ENCODE results near the gene GDI2. TPM values are rescaled to one million over a fixed set of nuclear protein-coding genes. Genes with fewer than 3 reads are reported as not detected.
A peak's percentile ranks its signal among the peaks of the same experiment; 100 is the strongest.

Gene GDI2
- total and polyA plus RNA-seq, 2 of the 13 experiments (the other 11 are each of a cell fraction or from before 2014, with no cell fraction given): 153 to 477 TPM

DNA sequence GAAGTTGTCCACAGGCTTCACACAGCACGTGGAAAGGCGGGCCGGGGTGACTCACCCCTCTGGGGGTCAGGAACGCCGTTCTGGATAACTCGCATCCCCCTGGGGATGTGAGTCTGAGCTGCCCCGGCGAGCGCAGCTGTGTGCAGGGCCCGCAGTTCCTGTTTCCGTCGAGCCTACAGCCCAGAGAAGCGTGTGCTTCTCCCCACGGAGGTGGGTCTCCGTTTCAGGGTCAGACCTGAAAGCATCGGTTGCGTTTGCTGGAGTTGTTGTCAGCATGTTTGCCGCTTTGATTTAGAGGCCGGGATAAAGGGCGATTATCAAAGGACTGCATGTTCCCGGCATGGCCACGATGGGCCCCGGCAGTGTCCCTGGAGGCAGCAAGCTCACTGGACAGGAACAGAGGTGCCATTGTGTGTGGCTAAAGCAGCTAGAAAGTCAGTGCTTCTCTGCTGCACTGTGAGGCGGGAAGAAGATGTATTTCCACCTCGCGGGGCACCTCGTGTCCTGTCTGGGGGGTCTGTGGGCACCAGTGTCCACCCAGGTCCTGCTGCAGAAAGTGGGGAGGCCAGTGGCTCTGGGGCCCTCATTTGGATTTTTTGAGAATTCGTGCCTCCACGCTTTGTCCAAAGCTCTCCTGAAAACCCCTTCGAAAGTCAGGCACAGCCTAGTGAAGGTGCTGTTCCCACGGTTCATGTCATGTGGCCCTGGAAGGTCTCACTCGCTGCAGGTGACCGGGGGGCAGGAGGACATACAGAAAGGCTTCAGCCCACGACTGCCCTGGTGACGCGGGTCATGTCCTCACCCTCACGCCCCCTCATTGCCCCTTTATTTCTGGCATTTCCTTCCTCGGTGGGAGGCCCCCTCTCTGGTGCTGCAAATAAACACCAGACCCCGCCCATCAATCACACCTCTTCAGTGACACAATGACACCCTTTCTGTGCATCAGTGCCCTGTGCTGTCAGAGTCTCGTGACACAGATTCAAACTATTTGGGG is 27.4 kb upstream of the GDI2 start (continued):
- TF ChIP-seq, protein P1, sequence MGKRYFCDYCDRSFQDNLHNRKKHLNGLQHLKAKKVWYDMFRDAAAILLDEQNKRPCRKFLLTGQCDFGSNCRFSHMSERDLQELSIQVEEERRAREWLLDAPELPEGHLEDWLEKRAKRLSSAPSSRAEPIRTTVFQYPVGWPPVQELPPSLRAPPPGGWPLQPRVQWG (CRISPR knock-in tag; IDR thresholded peaks at IDR 0.05; ENCODE audit: borderline replicate concordance, low read depth): no peak
- TF ChIP-seq, protein P2, sequence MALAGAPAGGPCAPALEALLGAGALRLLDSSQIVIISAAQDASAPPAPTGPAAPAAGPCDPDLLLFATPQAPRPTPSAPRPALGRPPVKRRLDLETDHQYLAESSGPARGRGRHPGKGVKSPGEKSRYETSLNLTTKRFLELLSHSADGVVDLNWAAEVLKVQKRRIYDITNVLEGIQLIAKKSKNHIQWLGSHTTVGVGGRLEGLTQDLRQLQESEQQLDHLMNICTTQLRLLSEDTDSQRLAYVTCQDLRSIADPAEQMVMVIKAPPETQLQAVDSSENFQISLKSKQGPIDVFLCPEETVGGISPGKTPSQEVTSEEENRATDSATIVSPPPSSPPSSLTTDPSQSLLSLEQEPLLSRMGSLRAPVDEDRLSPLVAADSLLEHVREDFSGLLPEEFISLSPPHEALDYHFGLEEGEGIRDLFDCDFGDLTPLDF (CRISPR knock-in tag; IDR thresholded peaks at IDR 0.05): no peak
- 0 out of 2 replicates have a peak, but pooled peaks have one; percentile 19 for TF ChIP-seq BCL6 (CRISPR knock-in tag; IDR thresholded peaks at IDR 0.05)
- peak; percentile 49; the same call in 1 of the 2 replicates for TF ChIP-seq HDAC2 (CRISPR knock-in tag; IDR thresholded peaks at IDR 0.05)
- TF ChIP-seq, protein P3, sequence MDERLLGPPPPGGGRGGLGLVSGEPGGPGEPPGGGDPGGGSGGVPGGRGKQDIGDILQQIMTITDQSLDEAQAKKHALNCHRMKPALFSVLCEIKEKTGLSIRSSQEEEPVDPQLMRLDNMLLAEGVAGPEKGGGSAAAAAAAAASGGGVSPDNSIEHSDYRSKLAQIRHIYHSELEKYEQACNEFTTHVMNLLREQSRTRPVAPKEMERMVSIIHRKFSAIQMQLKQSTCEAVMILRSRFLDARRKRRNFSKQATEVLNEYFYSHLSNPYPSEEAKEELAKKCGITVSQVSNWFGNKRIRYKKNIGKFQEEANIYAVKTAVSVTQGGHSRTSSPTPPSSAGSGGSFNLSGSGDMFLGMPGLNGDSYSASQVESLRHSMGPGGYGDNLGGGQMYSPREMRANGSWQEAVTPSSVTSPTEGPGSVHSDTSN (CRISPR knock-in tag; IDR thresholded peaks at IDR 0.05): no peak
- TF ChIP-seq, protein P4, sequence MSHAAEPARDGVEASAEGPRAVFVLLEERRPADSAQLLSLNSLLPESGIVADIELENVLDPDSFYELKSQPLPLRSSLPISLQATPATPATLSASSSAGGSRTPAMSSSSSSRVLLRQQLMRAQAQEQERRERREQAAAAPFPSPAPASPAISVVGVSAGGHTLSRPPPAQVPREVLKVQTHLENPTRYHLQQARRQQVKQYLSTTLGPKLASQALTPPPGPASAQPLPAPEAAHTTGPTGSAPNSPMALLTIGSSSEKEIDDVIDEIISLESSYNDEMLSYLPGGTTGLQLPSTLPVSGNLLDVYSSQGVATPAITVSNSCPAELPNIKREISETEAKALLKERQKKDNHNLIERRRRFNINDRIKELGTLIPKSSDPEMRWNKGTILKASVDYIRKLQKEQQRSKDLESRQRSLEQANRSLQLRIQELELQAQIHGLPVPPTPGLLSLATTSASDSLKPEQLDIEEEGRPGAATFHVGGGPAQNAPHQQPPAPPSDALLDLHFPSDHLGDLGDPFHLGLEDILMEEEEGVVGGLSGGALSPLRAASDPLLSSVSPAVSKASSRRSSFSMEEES (CRISPR knock-in tag; IDR thresholded peaks at IDR 0.05): peak; percentile 30; the same call in 1 of the 2 replicates
- TF ChIP-seq NR2F6 (IDR thresholded peaks at IDR 0.05): no peak
- TF ChIP-seq NR2F6 (CRISPR knock-in tag; IDR thresholded peaks at IDR 0.05): peak; percentile 69
- TF ChIP-seq NFE2L1 (CRISPR knock-in tag; IDR thresholded peaks at IDR 0.05; ENCODE audit: borderline replicate concordance): no peak
- TF ChIP-seq EP300 (IDR thresholded peaks at IDR 0.05; ENCODE audit: low read depth in 2 of 2, low read length in 2 of 2): peak in 1 of 2 experiments; percentile 30; a peak in 2 of 4 replicates
- TF ChIP-seq EP300 (CRISPR knock-in tag; IDR thresholded peaks at IDR 0.05; ENCODE audit: borderline replicate concordance): no peak
- TF ChIP-seq ZNF44 (CRISPR knock-in tag; IDR thresholded peaks at IDR 0.05): 0 out of 2 replicates have a peak, but pooled peaks have one; percentile 86
- peak; percentile 68 for TF ChIP-seq SAP130 (CRISPR knock-in tag; IDR thresholded peaks at IDR 0.05; ENCODE audit: low read depth)
- peak; percentile 74; the same call in 1 of the 2 replicates for TF ChIP-seq ZC3H13 (CRISPR knock-in tag; IDR thresholded peaks at IDR 0.05)
- TF ChIP-seq SALL1 (CRISPR knock-in tag; IDR thresholded peaks at IDR 0.05): peak; percentile 81
- TF ChIP-seq ELF3 (CRISPR knock-in tag; IDR thresholded peaks at IDR 0.05): no peak
- TF ChIP-seq, protein P5, sequence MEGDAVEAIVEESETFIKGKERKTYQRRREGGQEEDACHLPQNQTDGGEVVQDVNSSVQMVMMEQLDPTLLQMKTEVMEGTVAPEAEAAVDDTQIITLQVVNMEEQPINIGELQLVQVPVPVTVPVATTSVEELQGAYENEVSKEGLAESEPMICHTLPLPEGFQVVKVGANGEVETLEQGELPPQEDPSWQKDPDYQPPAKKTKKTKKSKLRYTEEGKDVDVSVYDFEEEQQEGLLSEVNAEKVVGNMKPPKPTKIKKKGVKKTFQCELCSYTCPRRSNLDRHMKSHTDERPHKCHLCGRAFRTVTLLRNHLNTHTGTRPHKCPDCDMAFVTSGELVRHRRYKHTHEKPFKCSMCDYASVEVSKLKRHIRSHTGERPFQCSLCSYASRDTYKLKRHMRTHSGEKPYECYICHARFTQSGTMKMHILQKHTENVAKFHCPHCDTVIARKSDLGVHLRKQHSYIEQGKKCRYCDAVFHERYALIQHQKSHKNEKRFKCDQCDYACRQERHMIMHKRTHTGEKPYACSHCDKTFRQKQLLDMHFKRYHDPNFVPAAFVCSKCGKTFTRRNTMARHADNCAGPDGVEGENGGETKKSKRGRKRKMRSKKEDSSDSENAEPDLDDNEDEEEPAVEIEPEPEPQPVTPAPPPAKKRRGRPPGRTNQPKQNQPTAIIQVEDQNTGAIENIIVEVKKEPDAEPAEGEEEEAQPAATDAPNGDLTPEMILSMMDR (CRISPR knock-in tag; IDR thresholded peaks at IDR 0.05): peak; percentile 5; the same call in 1 of the 2 replicates
- TF ChIP-seq, protein P6, sequence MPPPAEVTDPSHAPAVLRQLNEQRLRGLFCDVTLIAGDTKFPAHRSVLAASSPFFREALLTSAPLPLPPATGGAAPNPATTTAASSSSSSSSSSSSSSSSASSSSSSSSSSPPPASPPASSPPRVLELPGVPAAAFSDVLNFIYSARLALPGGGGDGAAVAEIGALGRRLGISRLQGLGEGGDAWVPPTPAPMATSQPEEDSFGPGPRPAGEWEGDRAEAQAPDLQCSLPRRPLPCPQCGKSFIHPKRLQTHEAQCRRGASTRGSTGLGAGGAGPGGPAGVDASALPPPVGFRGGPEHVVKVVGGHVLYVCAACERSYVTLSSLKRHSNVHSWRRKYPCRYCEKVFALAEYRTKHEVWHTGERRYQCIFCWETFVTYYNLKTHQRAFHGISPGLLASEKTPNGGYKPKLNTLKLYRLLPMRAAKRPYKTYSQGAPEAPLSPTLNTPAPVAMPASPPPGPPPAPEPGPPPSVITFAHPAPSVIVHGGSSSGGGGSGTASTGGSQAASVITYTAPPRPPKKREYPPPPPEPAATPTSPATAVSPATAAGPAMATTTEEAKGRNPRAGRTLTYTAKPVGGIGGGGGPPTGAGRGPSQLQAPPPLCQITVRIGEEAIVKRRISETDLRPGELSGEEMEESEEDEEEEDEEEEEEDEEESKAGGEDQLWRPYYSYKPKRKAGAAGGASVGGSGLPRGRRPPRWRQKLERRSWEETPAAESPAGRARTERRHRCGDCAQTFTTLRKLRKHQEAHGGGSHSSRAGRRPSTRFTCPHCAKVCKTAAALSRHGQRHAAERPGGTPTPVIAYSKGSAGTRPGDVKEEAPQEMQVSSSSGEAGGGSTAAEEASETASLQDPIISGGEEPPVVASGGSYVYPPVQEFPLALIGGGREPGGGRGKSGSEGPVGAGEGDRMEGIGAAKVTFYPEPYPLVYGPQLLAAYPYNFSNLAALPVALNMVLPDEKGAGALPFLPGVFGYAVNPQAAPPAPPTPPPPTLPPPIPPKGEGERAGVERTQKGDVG (CRISPR knock-in tag; IDR thresholded peaks at IDR 0.05; ENCODE audit: borderline replicate concordance): peak; percentile 67; the same call in 1 of the 2 replicates
- no peak for TF ChIP-seq ZNF253 (CRISPR knock-in tag; IDR thresholded peaks at IDR 0.05; ENCODE audit: borderline replicate concordance)
